NB4 (cell line): ENCODE data around the gene EIF2D.

Experiments
- MYC ChIP-seq: IDR thresholded peaks from 2 replicates; pipeline ENCODE4 v1.6.1; 2011; ENCODE audit warnings: low read depth, low read length
- POLR2A ChIP-seq: IDR thresholded peaks from 2 replicates; pipeline ENCODE4 v1.6.1; 2011; ENCODE audit warnings: mild to moderate bottlenecking; ENCODE audit not compliant: insufficient read length; ENCODE audit errors: extremely low read depth
- TF ChIP-seq, protein P1 (sequence below): IDR thresholded peaks from one replicate; pipeline ENCODE4 v1.5.1; 2012; ENCODE audit warnings: low read depth, low read length
- TF ChIP-seq, protein P2 (sequence below): IDR thresholded peaks from 2 replicates; pipeline ENCODE4 v1.6.1; 2011; ENCODE audit warnings: low read depth, low read length

DNA sequence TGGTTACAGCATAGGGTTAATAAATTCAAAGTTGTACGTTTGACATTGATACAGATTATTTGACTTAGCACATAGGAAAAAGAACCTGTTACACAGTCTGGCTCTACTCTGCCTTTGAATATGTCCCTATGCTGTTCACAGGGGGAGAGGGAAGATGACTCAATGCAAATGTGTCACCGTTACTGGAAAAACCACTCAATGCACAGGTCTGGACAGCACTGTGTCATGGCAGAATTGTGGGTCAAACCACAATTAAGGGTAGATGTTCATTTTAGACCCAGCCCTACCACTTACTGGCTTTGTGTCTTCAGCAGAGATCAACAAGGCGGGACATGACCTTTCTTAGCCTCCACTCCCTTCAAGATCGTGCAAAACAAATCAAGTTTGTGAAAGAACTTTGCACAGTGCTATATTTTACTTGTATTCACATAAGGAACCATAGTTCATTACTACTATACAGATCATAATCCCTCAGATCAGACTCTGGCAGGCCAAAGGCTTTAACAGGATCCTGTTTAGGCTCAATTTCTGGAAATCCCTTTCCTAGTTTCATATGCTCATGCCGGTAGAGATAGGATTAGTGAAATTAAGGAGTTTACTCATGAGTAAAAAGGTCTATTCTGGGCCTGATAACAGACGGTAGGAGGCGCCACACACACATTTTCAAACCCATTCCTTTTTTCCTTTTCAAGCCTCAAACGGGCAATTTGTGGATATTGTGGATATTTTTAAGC is 22.1 kb downstream of the EIF2D start:
- TF ChIP-seq, protein P1, sequence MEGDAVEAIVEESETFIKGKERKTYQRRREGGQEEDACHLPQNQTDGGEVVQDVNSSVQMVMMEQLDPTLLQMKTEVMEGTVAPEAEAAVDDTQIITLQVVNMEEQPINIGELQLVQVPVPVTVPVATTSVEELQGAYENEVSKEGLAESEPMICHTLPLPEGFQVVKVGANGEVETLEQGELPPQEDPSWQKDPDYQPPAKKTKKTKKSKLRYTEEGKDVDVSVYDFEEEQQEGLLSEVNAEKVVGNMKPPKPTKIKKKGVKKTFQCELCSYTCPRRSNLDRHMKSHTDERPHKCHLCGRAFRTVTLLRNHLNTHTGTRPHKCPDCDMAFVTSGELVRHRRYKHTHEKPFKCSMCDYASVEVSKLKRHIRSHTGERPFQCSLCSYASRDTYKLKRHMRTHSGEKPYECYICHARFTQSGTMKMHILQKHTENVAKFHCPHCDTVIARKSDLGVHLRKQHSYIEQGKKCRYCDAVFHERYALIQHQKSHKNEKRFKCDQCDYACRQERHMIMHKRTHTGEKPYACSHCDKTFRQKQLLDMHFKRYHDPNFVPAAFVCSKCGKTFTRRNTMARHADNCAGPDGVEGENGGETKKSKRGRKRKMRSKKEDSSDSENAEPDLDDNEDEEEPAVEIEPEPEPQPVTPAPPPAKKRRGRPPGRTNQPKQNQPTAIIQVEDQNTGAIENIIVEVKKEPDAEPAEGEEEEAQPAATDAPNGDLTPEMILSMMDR = peak; percentile 8
- TF ChIP-seq POLR2A (no peak), MYC (no peak)
- TF ChIP-seq, protein P2, sequence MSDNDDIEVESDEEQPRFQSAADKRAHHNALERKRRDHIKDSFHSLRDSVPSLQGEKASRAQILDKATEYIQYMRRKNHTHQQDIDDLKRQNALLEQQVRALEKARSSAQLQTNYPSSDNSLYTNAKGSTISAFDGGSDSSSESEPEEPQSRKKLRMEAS = no peak
